Hepatocyte (in vitro differentiated cells): ENCODE data around the gene DUSP14. TPM values are rescaled to one million over a fixed set of nuclear protein-coding genes. Genes with fewer than 3 reads are reported as not detected.

ENCODE experiments used
- DNase-seq: peaks from one replicate; pipeline ENCODE4 v3.0.0-alpha.2; 2016; ENCODE audit warnings: low spot score
- H2AFZ ChIP-seq: fragments of 200-600 bp; sonication (generic); 2 replicates; pipeline ENCODE4 v1.6.0; 2016; ENCODE audit warnings: antibody characterized with exemption, mild to moderate bottlenecking
- H3K27ac ChIP-seq: fragments of 200-600 bp; sonication (generic); 2 replicates; pipeline ENCODE4 v1.5.1; 2016; ENCODE audit warnings: mild to moderate bottlenecking
- H3K27me3 ChIP-seq: fragments of 200-600 bp; sonication (generic); 2 replicates; pipeline ENCODE4 v1.6.1; 2016
- H3K36me3 ChIP-seq: fragments of 200-600 bp; sonication (generic); replicated peaks from 2 replicates; pipeline ENCODE4 v1.5.1; 2016; ENCODE audit warnings: low read depth; ENCODE audit not compliant: insufficient read depth
- H3K4me1 ChIP-seq: fragments of 200-600 bp; sonication (generic); 2 replicates; pipeline ENCODE4 v1.5.1; 2016; ENCODE audit warnings: mild to moderate bottlenecking, moderate library complexity; ENCODE audit not compliant: insufficient read depth
- H3K4me2 ChIP-seq: fragments of 200-600 bp; sonication (generic); 2 replicates; pipeline ENCODE4 v1.6.0; 2016
- H3K4me3 ChIP-seq: fragments of 200-600 bp; sonication (generic); 2 replicates; pipeline ENCODE4 v1.5.1; 2016; ENCODE audit warnings: mild to moderate bottlenecking
- H3K79me2 ChIP-seq: fragments of 200-600 bp; sonication (generic); 2 replicates; pipeline ENCODE4 v1.6.0; 2017; ENCODE audit warnings: mild to moderate bottlenecking
- H3K9me2 ChIP-seq: fragments of 200-600 bp; sonication (generic); replicated peaks from 2 replicates; pipeline ENCODE4 v1.6.0; 2017; ENCODE audit warnings: mild to moderate bottlenecking; ENCODE audit not compliant: insufficient read depth
- H3K9me3 ChIP-seq: fragments of 200-600 bp; sonication (generic); 2 replicates; pipeline ENCODE4 v1.5.1; 2016; ENCODE audit warnings: low read depth, mild to moderate bottlenecking
- H4K20me1 ChIP-seq: fragments of 200-600 bp; sonication (generic); 2 replicates; pipeline ENCODE4 v1.6.0; 2016; ENCODE audit warnings: mild to moderate bottlenecking; ENCODE audit not compliant: insufficient read depth, poor library complexity, severe bottlenecking
- EZH2 ChIP-seq: fragments of 200-600 bp; sonication (generic); IDR thresholded peaks from 2 replicates; pipeline ENCODE4 v1.6.1; 2016; ENCODE audit warnings: antibody characterized with exemption, mild to moderate bottlenecking, borderline replicate concordance
- EZH2phosphoT487 ChIP-seq: fragments of 200-600 bp; sonication (generic); IDR thresholded peaks from one replicate; pipeline ENCODE4 v1.6.1; 2018; ENCODE audit warnings: antibody characterized with exemption, mild to moderate bottlenecking, low read depth, moderate library complexity; ENCODE audit not compliant: unreplicated experiment, severe bottlenecking
- WGBS: methylation state at CpG from one replicate; pipeline ENCODE4 v1.1.6; 2016; ENCODE audit warnings: low lambda C conversion rate; ENCODE audit errors: missing lambda C conversion rate; 5-methylcytosine and 5-hydroxymethylcytosine counted together
- polyA plus RNA-seq: library from polyadenylated mRNA; unstranded; fragments of >200 nt; fragmentation: Nextera tagmentation; extraction: Ambion mirVana; gene quantifications from 2 replicates; pipeline ENCODE4 v1.2.1, GENCODE V29; 2016
- total RNA-seq: library from RNA; depleted of rRNA; stranded (reverse); fragments of >200 nt; gene quantifications from 2 replicates; pipeline ENCODE4 v1.2.3, GENCODE V29; 2014
- TF ChIP-seq, protein P1 (sequence below): fragments of 200-600 bp; sonication (generic); IDR thresholded peaks from 2 replicates; pipeline ENCODE4 v1.5.1; 2016; ENCODE audit warnings: antibody characterized with exemption, mild to moderate bottlenecking; ENCODE audit not compliant: poor library complexity

The DUSP14 gene
- total and polyA plus RNA-seq, 2 experiments from 2014 or later = 28.8 to 33.3 TPM

DNA sequence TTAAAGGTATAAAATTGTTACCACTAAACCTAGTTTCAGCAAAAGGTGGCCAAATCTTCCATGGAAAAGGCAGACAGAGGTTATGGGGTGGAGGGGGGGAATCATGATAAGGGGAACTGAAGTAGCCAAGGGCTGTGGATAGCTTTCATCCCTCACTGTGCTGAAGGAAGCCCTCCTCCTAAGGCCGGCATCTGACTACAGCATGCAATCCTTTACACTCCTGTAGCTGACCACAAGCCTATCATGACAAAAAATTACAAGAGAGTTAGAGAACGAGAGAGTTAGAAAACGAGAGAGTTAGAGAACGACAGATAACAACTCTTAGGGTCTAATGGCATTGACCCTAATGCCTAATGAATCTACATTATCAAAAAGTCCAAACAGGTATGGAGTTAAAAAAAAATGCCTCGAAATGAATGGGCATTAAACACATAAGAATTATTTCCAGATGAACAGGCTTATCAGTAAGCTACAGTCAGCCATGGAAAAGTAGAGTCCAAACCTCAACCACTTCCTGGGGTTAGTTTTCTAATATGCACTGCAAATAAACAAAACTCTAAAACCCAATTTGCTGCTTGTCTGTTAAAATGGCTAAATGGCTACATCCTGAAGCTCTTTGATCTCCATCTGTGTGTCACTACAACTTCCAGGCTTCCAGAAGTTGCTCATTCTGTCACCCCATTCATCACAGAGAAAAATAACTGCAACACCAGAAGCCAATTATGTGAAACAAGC lies 29.7 kb downstream of the DUSP14 start:
- Histone ChIP-seq H3K79me2 (no peaks in the 10 kb centered on the region), H3K4me3 (no peak overlapping the region), H3K4me1 (no peaks in the 10 kb centered on the region), H4K20me1 (no peaks in the 10 kb centered on the region), H3K9me2 (no peaks in the 10 kb centered on the region), H3K9me3 (no peaks in the 10 kb centered on the region), H3K36me3 (no peaks in the 10 kb centered on the region), H3K27ac (no peak overlapping the region), H2AFZ (no peak overlapping the region), H3K4me2 (no peak overlapping the region), H3K27me3 (no peaks in the 10 kb centered on the region)
- 70% methylated on average over 5 of the region's 5 CpGs for WGBS
- no peak for DNase-seq
- TF ChIP-seq EZH2phosphoT487 (no peak), EZH2 (no peak)
- TF ChIP-seq, protein P1, sequence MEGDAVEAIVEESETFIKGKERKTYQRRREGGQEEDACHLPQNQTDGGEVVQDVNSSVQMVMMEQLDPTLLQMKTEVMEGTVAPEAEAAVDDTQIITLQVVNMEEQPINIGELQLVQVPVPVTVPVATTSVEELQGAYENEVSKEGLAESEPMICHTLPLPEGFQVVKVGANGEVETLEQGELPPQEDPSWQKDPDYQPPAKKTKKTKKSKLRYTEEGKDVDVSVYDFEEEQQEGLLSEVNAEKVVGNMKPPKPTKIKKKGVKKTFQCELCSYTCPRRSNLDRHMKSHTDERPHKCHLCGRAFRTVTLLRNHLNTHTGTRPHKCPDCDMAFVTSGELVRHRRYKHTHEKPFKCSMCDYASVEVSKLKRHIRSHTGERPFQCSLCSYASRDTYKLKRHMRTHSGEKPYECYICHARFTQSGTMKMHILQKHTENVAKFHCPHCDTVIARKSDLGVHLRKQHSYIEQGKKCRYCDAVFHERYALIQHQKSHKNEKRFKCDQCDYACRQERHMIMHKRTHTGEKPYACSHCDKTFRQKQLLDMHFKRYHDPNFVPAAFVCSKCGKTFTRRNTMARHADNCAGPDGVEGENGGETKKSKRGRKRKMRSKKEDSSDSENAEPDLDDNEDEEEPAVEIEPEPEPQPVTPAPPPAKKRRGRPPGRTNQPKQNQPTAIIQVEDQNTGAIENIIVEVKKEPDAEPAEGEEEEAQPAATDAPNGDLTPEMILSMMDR = no peak

DNA sequence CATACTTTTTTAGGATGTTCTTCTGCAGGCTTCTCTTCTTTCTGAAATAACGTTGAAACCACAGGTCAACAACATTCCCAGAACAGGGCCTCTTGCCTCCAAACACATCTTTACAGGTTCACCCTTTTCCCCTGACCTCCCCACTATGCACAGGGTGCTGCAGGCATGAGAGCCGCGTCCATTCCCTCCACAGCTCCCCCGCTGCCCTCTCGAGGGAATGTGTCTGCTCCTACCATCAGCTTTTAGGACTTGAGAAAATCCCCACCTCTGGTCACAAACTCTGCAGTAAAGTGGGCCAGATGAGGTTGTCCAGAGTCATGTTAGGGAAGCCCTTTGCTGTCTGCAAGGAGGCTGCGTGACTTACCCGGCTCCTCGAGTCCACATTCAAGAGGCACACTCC lies 30.5 kb downstream of the DUSP14 start:
- Histone ChIP-seq H3K9me2 (no peaks in the 10 kb centered on the region), H3K4me3 (no peak overlapping the region), H3K79me2 (no peaks in the 10 kb centered on the region), H3K4me2 (no peak overlapping the region), H3K27me3 (no peaks in the 10 kb centered on the region), H2AFZ (no peak overlapping the region), H4K20me1 (no peaks in the 10 kb centered on the region), H3K27ac (no peak overlapping the region), H3K9me3 (no peaks in the 10 kb centered on the region), H3K4me1 (no peaks in the 10 kb centered on the region), H3K36me3 (no peaks in the 10 kb centered on the region)
- TF ChIP-seq EZH2 (no peak), EZH2phosphoT487 (no peak)
- TF ChIP-seq, protein P1 = no peak
- DNase-seq = no peak
- 77% methylated on average over 8 of the region's 8 CpGs for WGBS

DNA sequence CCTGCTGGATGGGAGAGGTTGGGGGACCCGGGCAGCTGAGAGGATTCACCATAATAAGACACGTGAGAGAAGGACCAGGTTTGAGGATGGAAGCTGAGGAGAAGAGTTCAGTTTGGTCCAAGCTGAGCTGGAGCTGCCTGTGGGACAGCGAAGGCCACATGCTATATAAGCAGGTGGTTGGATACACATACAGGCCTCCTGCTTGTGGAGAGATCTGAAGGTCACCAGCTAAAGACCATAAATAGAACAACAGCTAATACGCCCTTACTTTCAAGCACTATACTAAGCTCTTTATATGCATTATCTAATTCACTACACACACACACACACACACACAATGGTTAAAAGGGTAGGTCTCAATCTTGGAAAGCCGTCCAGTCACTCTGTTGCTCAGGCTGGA lies 32.1 kb downstream of the DUSP14 start:
- H3K36me3 ChIP-seq = no peaks in the 10 kb centered on the region
- WGBS = 96% methylated on average over 5 of the region's 5 CpGs
- H3K4me2 ChIP-seq = no peak overlapping the region
- no peaks in the 10 kb centered on the region for H3K79me2 ChIP-seq
- no peak overlapping the region for H3K27ac ChIP-seq
- no peak overlapping the region for H2AFZ ChIP-seq
- H3K27me3 ChIP-seq = no peaks in the 10 kb centered on the region
- TF ChIP-seq EZH2phosphoT487 = no peak
- TF ChIP-seq, protein P1 = no peak
- TF ChIP-seq EZH2 = no peak
- no peaks in the 10 kb centered on the region for H3K9me2 ChIP-seq
- no peak overlapping the region for H3K4me3 ChIP-seq
- no peaks in the 10 kb centered on the region for H3K4me1 ChIP-seq
- no peaks in the 10 kb centered on the region for H4K20me1 ChIP-seq
- no peak for DNase-seq
- no peaks in the 10 kb centered on the region for H3K9me3 ChIP-seq
